Measurements from ENCODE around the gene CCDC106.

CCDC106 gene

GRCh38 chr19:55643003-55643886 lies 4.8 kb upstream of the CCDC106 start, which contains the start of gene ZNF581:
Gene ZNF581 (plus strand): TSS chr19:55643649. CDS start chr19:55644572, 923 bp downstream.
- Histone ChIP-seq H3K27me3 (ENCODE audit: control insufficient read depth in 1 of 2, insufficient read depth in 2 of 2, low read length in 2 of 2) (no peaks in the 10 kb centered on the region), H3K4me1 (ENCODE audit: control insufficient read depth in 1 of 2, insufficient read depth in 2 of 2, low read length in 2 of 2) (peaks cover 32 to 49% of the 10 kb centered on the region in 2 donors), H3K9ac (ENCODE audit: low read depth in 1 of 2, low read length in 2 of 2) (peak within 1 kb of the TSS; percentile 62 to 81), H3K9me3 (ENCODE audit: control insufficient read depth in 1 of 2, low read length in 2 of 2) (no peaks in the 10 kb centered on the region), H3K27ac (ENCODE audit: low read depth, low read length) (peak within 1 kb of the TSS; percentile 23), H3K36me3 (ENCODE audit: control insufficient read depth in 1 of 2, insufficient read depth in 2 of 2, low read length in 2 of 2) (peaks cover 9 to 14% of the 10 kb centered on the region in 2 donors), H3K4me3 (ENCODE audit: low read depth in 1 of 2, low read length in 2 of 2) (peak within 1 kb of the TSS; percentile 65 to 91)

- H3K27ac ChIP-seq (ENCODE audit: low read depth, low read length), result no peak overlapping the region
- peak overlapping the region; percentile 65 to 91 for H3K4me3 ChIP-seq (ENCODE audit: low read depth in 1 of 2, low read length in 2 of 2)
- H3K36me3 ChIP-seq (ENCODE audit: control insufficient read depth in 1 of 2, insufficient read depth in 2 of 2, low read length in 2 of 2), result peaks cover 9 to 14% of the 10 kb centered on the region in 2 donors
- peaks cover 32 to 53% of the 10 kb centered on the region in 2 donors for H3K4me1 ChIP-seq (ENCODE audit: control insufficient read depth in 1 of 2, insufficient read depth in 2 of 2, low read length in 2 of 2)
- H3K27me3 ChIP-seq (ENCODE audit: control insufficient read depth in 1 of 2, insufficient read depth in 2 of 2, low read length in 2 of 2), result no peaks in the 10 kb centered on the region
- H3K9me3 ChIP-seq (ENCODE audit: control insufficient read depth in 1 of 2, low read length in 2 of 2), result no peaks in the 10 kb centered on the region
- H3K9ac ChIP-seq (ENCODE audit: low read depth in 1 of 2, low read length in 2 of 2), result peak overlapping the region; percentile 62 to 81
Observed at GRCh38 chr19:55643887-55644176, 4.2 kb upstream of the CCDC106 start.

GRCh38 chr19:55644191-55644833 lies 3.7 kb upstream of the CCDC106 start:
- Histone ChIP-seq H3K27ac (ENCODE audit: low read depth, low read length) (no peak overlapping the region), H3K9ac (ENCODE audit: low read depth in 1 of 2, low read length in 2 of 2) (peak overlapping the region; percentile 62 to 81), H3K27me3 (ENCODE audit: control insufficient read depth in 1 of 2, insufficient read depth in 2 of 2, low read length in 2 of 2) (no peaks in the 10 kb centered on the region), H3K9me3 (ENCODE audit: control insufficient read depth in 1 of 2, low read length in 2 of 2) (no peaks in the 10 kb centered on the region), H3K36me3 (ENCODE audit: control insufficient read depth in 1 of 2, insufficient read depth in 2 of 2, low read length in 2 of 2) (peaks cover 9 to 14% of the 10 kb centered on the region in 2 donors), H3K4me3 (ENCODE audit: low read depth in 1 of 2, low read length in 2 of 2) (peak overlapping the region; percentile 65 to 91), H3K4me1 (ENCODE audit: control insufficient read depth in 1 of 2, insufficient read depth in 2 of 2, low read length in 2 of 2) (peaks cover 36 to 56% of the 10 kb centered on the region in 2 donors)

DNA sequence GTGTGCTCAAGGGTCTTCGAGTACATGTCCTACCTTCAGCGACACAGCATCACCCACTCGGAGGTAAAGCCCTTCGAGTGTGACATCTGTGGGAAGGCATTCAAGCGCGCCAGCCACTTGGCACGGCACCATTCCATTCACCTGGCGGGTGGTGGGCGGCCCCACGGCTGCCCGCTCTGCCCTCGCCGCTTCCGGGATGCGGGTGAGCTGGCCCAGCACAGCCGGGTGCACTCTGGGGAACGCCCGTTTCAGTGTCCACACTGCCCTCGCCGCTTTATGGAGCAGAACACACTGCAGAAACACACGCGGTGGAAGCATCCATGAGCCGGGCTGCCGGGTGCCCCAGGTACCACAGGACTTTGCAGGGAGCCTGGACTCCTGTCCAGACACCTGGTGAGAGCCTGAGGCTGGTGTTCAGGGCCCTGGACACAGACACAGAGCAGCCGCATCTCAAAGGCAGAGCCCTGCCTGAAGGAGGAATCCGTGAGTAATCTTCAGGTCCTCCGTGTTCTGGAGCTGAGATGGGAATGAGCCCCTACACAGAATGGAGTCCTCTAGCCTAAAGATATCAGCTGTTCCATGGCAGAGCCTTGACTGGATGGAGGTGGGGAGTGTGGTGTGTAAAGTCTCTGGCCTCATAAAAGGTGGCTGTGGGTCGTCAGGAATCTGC lies 3.0 kb upstream of the CCDC106 start:
- H3K9ac ChIP-seq (ENCODE audit: low read depth in 1 of 2, low read length in 2 of 2), result peak overlapping the region in 1 of 2 donors; percentile 62
- no peak overlapping the region for H3K27ac ChIP-seq (ENCODE audit: low read depth, low read length)
- no peaks in the 10 kb centered on the region for H3K9me3 ChIP-seq (ENCODE audit: control insufficient read depth in 1 of 2, low read length in 2 of 2)
- H3K36me3 ChIP-seq (ENCODE audit: control insufficient read depth in 1 of 2, insufficient read depth in 2 of 2, low read length in 2 of 2), result peaks cover 9 to 14% of the 10 kb centered on the region in 2 donors
- H3K4me3 ChIP-seq (ENCODE audit: low read depth in 1 of 2, low read length in 2 of 2), result no peak overlapping the region
- no peaks in the 10 kb centered on the region for H3K27me3 ChIP-seq (ENCODE audit: control insufficient read depth in 1 of 2, insufficient read depth in 2 of 2, low read length in 2 of 2)
- H3K4me1 ChIP-seq (ENCODE audit: control insufficient read depth in 1 of 2, insufficient read depth in 2 of 2, low read length in 2 of 2), result peaks cover 38 to 51% of the 10 kb centered on the region in 2 donors

- Histone ChIP-seq H3K4me3 (ENCODE audit: low read depth in 1 of 2, low read length in 2 of 2) (no peak overlapping the region), H3K9ac (ENCODE audit: low read depth in 1 of 2, low read length in 2 of 2) (no peak overlapping the region), H3K4me1 (ENCODE audit: control insufficient read depth in 1 of 2, insufficient read depth in 2 of 2, low read length in 2 of 2) (peaks cover 38 to 46% of the 10 kb centered on the region in 2 donors), H3K27ac (ENCODE audit: low read depth, low read length) (no peak overlapping the region), H3K36me3 (ENCODE audit: control insufficient read depth in 1 of 2, insufficient read depth in 2 of 2, low read length in 2 of 2) (peaks cover 9 to 14% of the 10 kb centered on the region in 2 donors), H3K9me3 (ENCODE audit: control insufficient read depth in 1 of 2, low read length in 2 of 2) (no peaks in the 10 kb centered on the region), H3K27me3 (ENCODE audit: control insufficient read depth in 1 of 2, insufficient read depth in 2 of 2, low read length in 2 of 2) (no peaks in the 10 kb centered on the region)
Observed at GRCh38 chr19:55645512-55645881, 2.5 kb upstream of the CCDC106 start.

DNA sequence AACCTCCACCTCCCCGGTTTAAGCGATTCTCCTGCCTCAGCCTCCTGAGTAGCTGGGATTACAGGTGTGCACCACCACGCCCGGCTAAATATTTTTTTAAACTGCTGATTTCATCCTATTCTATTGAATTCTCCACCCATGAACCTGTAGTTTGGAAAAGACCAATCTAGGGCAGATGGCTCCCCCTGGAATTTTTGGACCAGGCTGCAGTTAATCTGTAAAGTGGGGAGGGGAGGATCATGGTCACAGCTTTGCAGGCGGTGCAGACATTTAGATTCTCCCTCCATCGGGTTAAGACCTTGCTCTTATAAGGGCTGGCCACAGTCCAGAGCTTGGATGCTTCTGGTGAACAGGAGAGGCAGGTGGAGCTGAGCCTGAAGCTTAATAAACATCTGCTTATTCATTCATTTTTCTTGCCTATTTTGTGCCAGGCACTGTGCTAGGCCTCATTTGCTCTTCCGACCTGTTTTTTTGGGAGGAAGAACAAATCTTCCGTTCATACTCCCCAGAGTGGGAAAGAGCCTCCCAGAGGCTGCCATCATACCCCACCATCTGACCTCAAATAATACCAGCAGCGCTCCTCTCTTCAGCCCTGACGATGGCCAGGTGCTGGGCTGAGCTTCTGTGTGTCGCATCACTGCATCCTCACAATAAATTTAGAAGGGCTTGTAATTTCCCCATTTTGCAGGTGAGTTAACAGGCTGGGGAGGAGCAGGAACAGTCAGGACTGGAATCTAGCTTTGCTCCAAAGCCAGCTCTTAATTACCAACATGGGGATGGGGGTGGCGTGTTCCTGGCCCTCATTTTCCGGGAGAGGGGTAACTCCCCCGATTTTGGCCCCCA lies 902 bp upstream of the CCDC106 start:
- Histone ChIP-seq H3K9me3 (ENCODE audit: control insufficient read depth in 1 of 2, low read length in 2 of 2) (no peaks in the 10 kb centered on the region), H3K9ac (ENCODE audit: low read depth in 1 of 2, low read length in 2 of 2) (peak overlapping the region; percentile 66 to 74), H3K27ac (ENCODE audit: low read depth, low read length) (no peak overlapping the region), H3K36me3 (ENCODE audit: control insufficient read depth in 1 of 2, insufficient read depth in 2 of 2, low read length in 2 of 2) (peaks cover 9 to 14% of the 10 kb centered on the region in 2 donors), H3K4me1 (ENCODE audit: control insufficient read depth in 1 of 2, insufficient read depth in 2 of 2, low read length in 2 of 2) (peaks cover 32 to 39% of the 10 kb centered on the region in 2 donors), H3K4me3 (ENCODE audit: low read depth in 1 of 2, low read length in 2 of 2) (peak overlapping the region; percentile 74 to 79), H3K27me3 (ENCODE audit: control insufficient read depth in 1 of 2, insufficient read depth in 2 of 2, low read length in 2 of 2) (no peaks in the 10 kb centered on the region)

GRCh38 chr19:55648585-55649267 lies 714 bp downstream of the CCDC106 start:
- Histone ChIP-seq H3K9ac (ENCODE audit: low read depth in 1 of 2, low read length in 2 of 2) (peak overlapping the region; percentile 66 to 74), H3K36me3 (ENCODE audit: control insufficient read depth in 1 of 2, insufficient read depth in 2 of 2, low read length in 2 of 2) (peaks cover 9 to 14% of the 10 kb centered on the region in 2 donors)

GRCh38 chr19:55649268-55650125 lies 1.5 kb downstream of the CCDC106 start:
- H3K9ac ChIP-seq (ENCODE audit: low read depth in 1 of 2, low read length in 2 of 2), result peak overlapping the region in 1 of 2 donors; percentile 66
- H3K27me3 ChIP-seq (ENCODE audit: control insufficient read depth in 1 of 2, insufficient read depth in 2 of 2, low read length in 2 of 2), result no peaks in the 10 kb centered on the region
- H3K27ac ChIP-seq (ENCODE audit: low read depth, low read length), result no peak overlapping the region
- H3K4me1 ChIP-seq (ENCODE audit: control insufficient read depth in 1 of 2, insufficient read depth in 2 of 2, low read length in 2 of 2), result peaks cover 18 to 23% of the 10 kb centered on the region in 2 donors
- no peaks in the 10 kb centered on the region for H3K9me3 ChIP-seq (ENCODE audit: control insufficient read depth in 1 of 2, low read length in 2 of 2)
- peak overlapping the region in 1 of 2 donors; percentile 79 for H3K4me3 ChIP-seq (ENCODE audit: low read depth in 1 of 2, low read length in 2 of 2)
- peaks cover 9 to 13% of the 10 kb centered on the region in 2 donors for H3K36me3 ChIP-seq (ENCODE audit: control insufficient read depth in 1 of 2, insufficient read depth in 2 of 2, low read length in 2 of 2)

More at GRCh38 chr19:55648585-55649267, 714 bp downstream of the CCDC106 start:
- Histone ChIP-seq H3K4me3 (ENCODE audit: low read depth in 1 of 2, low read length in 2 of 2) (peak overlapping the region; percentile 74 to 79), H3K9me3 (ENCODE audit: control insufficient read depth in 1 of 2, low read length in 2 of 2) (no peaks in the 10 kb centered on the region), H3K4me1 (ENCODE audit: control insufficient read depth in 1 of 2, insufficient read depth in 2 of 2, low read length in 2 of 2) (peaks cover 24 to 30% of the 10 kb centered on the region in 2 donors), H3K27ac (ENCODE audit: low read depth, low read length) (no peak overlapping the region), H3K27me3 (ENCODE audit: control insufficient read depth in 1 of 2, insufficient read depth in 2 of 2, low read length in 2 of 2) (no peaks in the 10 kb centered on the region)
